Measurements from ENCODE around the gene MRPS11.

DNA sequence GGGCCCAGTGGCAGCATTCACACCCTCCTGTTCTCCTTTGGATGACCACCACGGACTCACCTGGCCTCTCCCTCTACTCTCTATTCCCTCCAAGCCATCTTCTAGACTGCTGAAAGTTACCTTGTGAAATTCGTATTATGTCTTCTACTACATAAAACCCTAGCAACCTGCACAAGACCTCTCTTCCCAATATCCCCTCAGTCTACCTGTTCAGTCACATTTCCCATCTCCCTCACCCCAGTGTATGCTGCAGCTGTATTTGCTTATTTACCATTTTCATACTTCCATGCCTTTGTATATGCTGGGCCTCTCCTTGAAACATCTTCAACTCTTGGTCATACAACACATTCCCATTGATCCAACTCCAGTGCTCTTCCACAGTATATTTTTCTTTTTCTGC lies 43.7 kb downstream of the MRPS11 start:
- no peak for TF ChIP-seq CTCF (IDR thresholded peaks at IDR 0.05 in 2 of 3, conservative IDR thresholded peaks at IDR 0.05 in 1 of 3; ENCODE audit: borderline replicate concordance in 1 of 3, insufficient read depth in 1 of 3, low read depth in 2 of 3, low read length in 2 of 3)
- no peak for TF ChIP-seq RAD21 (IDR thresholded peaks at IDR 0.05; ENCODE audit: low read depth)
- TF ChIP-seq TCF7L2 (IDR thresholded peaks at IDR 0.05; ENCODE audit: borderline replicate concordance, extremely low read depth, insufficient read depth, insufficient read length), result no peak
- no peak for TF ChIP-seq CEBPB (IDR thresholded peaks at IDR 0.05; ENCODE audit: low read depth)
- TF ChIP-seq ZNF274 (IDR thresholded peaks at IDR 0.05; ENCODE audit: low read depth, low read length), result no peak
- TF ChIP-seq EZH2 (IDR thresholded peaks at IDR 0.05), result no peak

All from HCT116 (cell line).